HEK293 (cell line): ENCODE data around the gene TWF2.

ENCODE experiments used
- CTCF ChIA-PET: fragments of 350-600 bp; formaldehyde crosslinking; extraction: SDS; loops from one replicate; lab custom pipeline; 2021; ENCODE audit warnings: antibody characterized with exemption; lab: Yijun Ruan, JAX
- POLR2A ChIA-PET: fragments of 300-600 bp; formaldehyde crosslinking; extraction: SDS; loops from one replicate; lab custom pipeline; 2020; ENCODE audit warnings: antibody characterized with exemption, inconsistent platforms; lab: Yijun Ruan, JAX
- H3K27ac ChIP-seq: fragments of 200-500 bp; sonication (Bioruptor generic); 2 replicates; pipeline ENCODE4 v1.5.1; 2014; ENCODE audit warnings: low read depth, low read length, control low read depth, inconsistent platforms; ENCODE audit errors: extremely low read depth
- H3K36me3 ChIP-seq, 2 experiments: fragments of 200-500 bp in 1 of 2; sonication (Bioruptor generic) in 1 of 2; 1 replicate in 1 of 2; 2 replicates in 1 of 2; pipeline ENCODE4 v1.5.1; 2014 to 2017; ENCODE audit warnings: inconsistent platforms in 2 of 2, low read length in 2 of 2; ENCODE audit not compliant: control insufficient read depth in 2 of 2, insufficient read depth in 1 of 2
- H3K4me1 ChIP-seq: fragments of 200-500 bp; sonication (Bioruptor generic); 2 replicates; pipeline ENCODE4 v1.5.1; 2014; ENCODE audit warnings: mild to moderate bottlenecking, low read length, inconsistent platforms; ENCODE audit not compliant: control insufficient read depth, insufficient read depth
- H3K4me3 ChIP-seq: 2 replicates; pipeline ENCODE4 v1.5.1; 2011; ENCODE audit warnings: low read depth, mild to moderate bottlenecking, control low read depth, low read length, moderate library complexity
- H3K9me3 ChIP-seq: fragments of 200-500 bp; sonication (Bioruptor generic); 2 replicates; pipeline ENCODE4 v1.5.1; 2014; ENCODE audit warnings: low read depth, low read length, inconsistent platforms; ENCODE audit not compliant: control insufficient read depth, insufficient read depth
- BCL11A ChIP-seq: fragments of 450-650 bp; formaldehyde crosslinking; IDR thresholded peaks from 2 replicates; pipeline ENCODE4 v1.5.1; 2016; ENCODE audit warnings: low read depth, missing biosample characterization, missing genetic modification characterization
- GLI2 ChIP-seq: fragments of 450-650 bp; formaldehyde crosslinking; IDR thresholded peaks from 2 replicates; pipeline ENCODE4; 2017; ENCODE audit warnings: missing biosample characterization, missing genetic modification characterization, low read depth, borderline replicate concordance
- GLI4 ChIP-seq: fragments of 450-650 bp; formaldehyde crosslinking; IDR thresholded peaks from 2 replicates; pipeline ENCODE4 v1.5.1; 2016; ENCODE audit warnings: missing biosample characterization, missing genetic modification characterization
- GLIS2 ChIP-seq: fragments of 450-650 bp; formaldehyde crosslinking; IDR thresholded peaks from 2 replicates; pipeline ENCODE4 v1.5.1; 2016; ENCODE audit warnings: missing biosample characterization, missing genetic modification characterization
- HIC1 ChIP-seq: fragments of 450-650 bp; formaldehyde crosslinking; IDR thresholded peaks from 2 replicates; pipeline ENCODE4 v1.5.1; 2016; ENCODE audit warnings: missing biosample characterization, missing genetic modification characterization
- IKZF3 ChIP-seq: fragments of 450-650 bp; IDR thresholded peaks from 2 replicates; pipeline ENCODE4 v1.5.0; 2018; ENCODE audit warnings: missing biosample characterization, mild to moderate bottlenecking, missing genetic modification characterization, moderate library complexity
- PRDM1 ChIP-seq: fragments of 450-650 bp; formaldehyde crosslinking; IDR thresholded peaks from 2 replicates; pipeline ENCODE4; 2016; ENCODE audit warnings: missing biosample characterization, missing genetic modification characterization
- RBAK ChIP-seq: fragments of 450-650 bp; formaldehyde crosslinking; IDR thresholded peaks from 2 replicates; pipeline ENCODE4 v1.5.1; 2016; ENCODE audit warnings: missing biosample characterization, missing genetic modification characterization
- ZBTB1 ChIP-seq: fragments of 450-650 bp; formaldehyde crosslinking; IDR thresholded peaks from 2 replicates; pipeline ENCODE4 v1.5.1; 2016; ENCODE audit warnings: missing biosample characterization, missing genetic modification characterization
- ZBTB8A ChIP-seq: fragments of 450-650 bp; formaldehyde crosslinking; IDR thresholded peaks from 2 replicates; pipeline ENCODE4 v1.5.1; 2016; ENCODE audit warnings: missing biosample characterization, missing genetic modification characterization
- ZFP41 ChIP-seq: fragments of 450-650 bp; formaldehyde crosslinking; IDR thresholded peaks from 2 replicates; pipeline ENCODE4 v1.5.1; 2016; ENCODE audit warnings: missing biosample characterization, missing genetic modification characterization, borderline replicate concordance
- ZFP69B ChIP-seq: fragments of 450-650 bp; formaldehyde crosslinking; IDR thresholded peaks from 2 replicates; pipeline ENCODE4 v1.5.1; 2016; ENCODE audit warnings: missing biosample characterization, missing genetic modification characterization
- ZNF121 ChIP-seq: fragments of 450-650 bp; formaldehyde crosslinking; IDR thresholded peaks from 2 replicates; pipeline ENCODE4 v1.5.1; 2016; ENCODE audit warnings: missing biosample characterization, missing genetic modification characterization
- ZNF133 ChIP-seq: fragments of 450-650 bp; formaldehyde crosslinking; IDR thresholded peaks from 2 replicates; pipeline ENCODE4 v1.5.1; 2016; ENCODE audit warnings: missing biosample characterization, missing genetic modification characterization
- ZNF155 ChIP-seq: fragments of 450-650 bp; formaldehyde crosslinking; IDR thresholded peaks from 2 replicates; pipeline ENCODE4 v1.5.1; 2016; ENCODE audit warnings: missing biosample characterization, missing genetic modification characterization
- ZNF157 ChIP-seq: fragments of 450-650 bp; formaldehyde crosslinking; IDR thresholded peaks from 2 replicates; pipeline ENCODE4 v1.5.1; 2016; ENCODE audit warnings: missing biosample characterization, missing genetic modification characterization
- ZNF169 ChIP-seq: fragments of 450-650 bp; formaldehyde crosslinking; IDR thresholded peaks from 2 replicates; pipeline ENCODE4 v1.5.1; 2016; ENCODE audit warnings: missing biosample characterization, missing genetic modification characterization
- ZNF211 ChIP-seq: fragments of 450-650 bp; formaldehyde crosslinking; IDR thresholded peaks from 2 replicates; pipeline ENCODE4 v1.5.1; 2016; ENCODE audit warnings: low read depth, missing biosample characterization, missing genetic modification characterization
- ZNF274 ChIP-seq, 2 experiments: fragments of 200-500 bp in 1 of 2; fragments of 450-650 bp in 1 of 2; sonication (Bioruptor generic) in 1 of 2; formaldehyde crosslinking in 1 of 2; IDR thresholded peaks; 2 replicates each; pipeline versions ENCODE4 v1.5.1 to v1.6.1; 2014 to 2016; ENCODE audit warnings: borderline replicate concordance in 1 of 2, inconsistent platforms in 1 of 2, low read length in 1 of 2, missing biosample characterization in 1 of 2, missing genetic modification characterization in 1 of 2
- ZNF404 ChIP-seq: fragments of 450-650 bp; formaldehyde crosslinking; IDR thresholded peaks from 2 replicates; pipeline ENCODE4 v1.5.1; 2017; ENCODE audit warnings: missing biosample characterization, missing genetic modification characterization
- ZNF48 ChIP-seq: fragments of 450-650 bp; formaldehyde crosslinking; IDR thresholded peaks from 2 replicates; pipeline ENCODE4 v1.5.1; 2016; ENCODE audit warnings: missing biosample characterization, missing genetic modification characterization
- ZNF654 ChIP-seq: fragments of 450-650 bp; formaldehyde crosslinking; IDR thresholded peaks from 2 replicates; pipeline ENCODE4 v1.5.1; 2016; ENCODE audit warnings: low read depth, missing biosample characterization, missing genetic modification characterization
- ZNF677 ChIP-seq: fragments of 450-650 bp; IDR thresholded peaks from 2 replicates; pipeline ENCODE4 v1.5.0; 2018; ENCODE audit warnings: missing biosample characterization, mild to moderate bottlenecking, missing genetic modification characterization, moderate library complexity
- ZNF747 ChIP-seq: fragments of 450-650 bp; formaldehyde crosslinking; IDR thresholded peaks from 2 replicates; pipeline ENCODE4 v1.5.1; 2016; ENCODE audit warnings: missing biosample characterization, missing genetic modification characterization
- ZNF791 ChIP-seq: fragments of 450-650 bp; formaldehyde crosslinking; IDR thresholded peaks from 2 replicates; pipeline ENCODE4 v1.5.1; 2016; ENCODE audit warnings: missing biosample characterization, missing genetic modification characterization
- ZNF830 ChIP-seq: fragments of 450-650 bp; IDR thresholded peaks from 2 replicates; pipeline ENCODE4 v1.5.0; 2018; ENCODE audit warnings: missing biosample characterization, missing genetic modification characterization, low read depth, mild to moderate bottlenecking, moderate library complexity
- ZNF837 ChIP-seq: fragments of 450-650 bp; formaldehyde crosslinking; IDR thresholded peaks from 2 replicates; pipeline ENCODE4 v1.5.1; 2016; ENCODE audit warnings: missing biosample characterization, missing genetic modification characterization
- ZNF843 ChIP-seq: fragments of 450-650 bp; formaldehyde crosslinking; IDR thresholded peaks from 2 replicates; pipeline ENCODE4 v1.5.1; 2016; ENCODE audit warnings: missing biosample characterization, missing genetic modification characterization
- ZXDB ChIP-seq: fragments of 450-650 bp; formaldehyde crosslinking; IDR thresholded peaks from 2 replicates; pipeline ENCODE4 v1.5.1; 2016; ENCODE audit warnings: missing biosample characterization, missing genetic modification characterization

Gene TWF2

DNA sequence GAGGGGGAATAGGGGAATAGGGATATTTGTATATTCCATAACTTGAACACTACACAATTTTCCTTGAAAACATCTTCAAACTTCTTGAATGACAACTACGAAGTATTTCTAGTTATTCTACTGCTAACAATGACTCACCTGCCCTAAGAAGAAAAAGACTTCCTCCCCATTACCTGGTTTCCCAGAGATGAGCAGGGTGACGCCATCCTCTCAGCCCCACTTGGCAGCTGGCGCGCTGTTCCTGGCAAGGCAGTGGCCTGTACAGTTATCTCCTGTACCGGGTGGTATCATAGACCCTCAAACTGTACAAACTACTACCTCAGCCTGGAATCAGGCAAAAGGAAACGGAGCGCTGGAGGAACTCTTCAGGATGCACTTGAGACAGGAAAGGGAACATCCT is 29.1 kb upstream of the TWF2 start:
- TF ChIP-seq ZBTB8A (no peak), ZNF121 (no peak), ZFP69B (no peak), ZBTB1 (tag by site-specific recombination) (no peak), PRDM1 (tag by site-specific recombination) (no peak), ZNF791 (tag by site-specific recombination) (no peak), ZNF747 (tag by site-specific recombination) (no peak), ZNF157 (tag by site-specific recombination) (no peak), ZNF654 (tag by site-specific recombination) (no peak), GLIS2 (tag by site-specific recombination) (no peak), BCL11A (tag by site-specific recombination) (no peak), ZNF404 (tag by site-specific recombination) (no peak), GLI2 (no peak), ZNF677 (tag by site-specific recombination) (no peak), ZNF837 (no peak)
- Histone ChIP-seq H3K27ac (no peak overlapping the region), H3K9me3 (no peaks in the 10 kb centered on the region), H3K4me1 (no peaks in the 10 kb centered on the region), H3K4me3 (no peak overlapping the region), H3K36me3 (peaks cover 56 to 88% of the 10 kb centered on the region in 2 experiments)
- ChIA-PET POLR2A (no interaction called here), CTCF (interaction anchor here (1.2 kb wide), 1 partner anchor 48 kb away, joined by 3 read pairs; no protein-coding TSS in a partner anchor)

GRCh38 chr3:52265387-52265786 is 26.4 kb upstream of the TWF2 start:
- POLR2A ChIA-PET: interaction anchor here (0.7 kb wide), 1 partner anchor 16 kb away, joined by 5 read pairs; no protein-coding TSS in a partner anchor
- CTCF ChIA-PET: no interaction called here
- no peaks in the 10 kb centered on the region for H3K4me1 ChIP-seq
- TF ChIP-seq IKZF3 (tag by site-specific recombination): no peak
- TF ChIP-seq ZNF133 (tag by site-specific recombination): no peak
- TF ChIP-seq ZNF211 (tag by site-specific recombination): no peak
- no peak for TF ChIP-seq ZFP41 (tag by site-specific recombination)
- no peak for TF ChIP-seq ZNF274 (IDR thresholded peaks at IDR 0.05; ENCODE audit: low read length)
- TF ChIP-seq ZNF274 (tag by site-specific recombination; IDR thresholded peaks at IDR 0.05; ENCODE audit: borderline replicate concordance): no peak
- no peak for TF ChIP-seq ZNF843 (tag by site-specific recombination)
- no peak for TF ChIP-seq ZNF169 (tag by site-specific recombination)
- TF ChIP-seq GLI4 (tag by site-specific recombination): no peak
- no peak for TF ChIP-seq HIC1 (tag by site-specific recombination)
- TF ChIP-seq ZNF830: no peak
- no peak for TF ChIP-seq ZNF155 (tag by site-specific recombination)
- TF ChIP-seq ZXDB (tag by site-specific recombination): no peak
- TF ChIP-seq RBAK (tag by site-specific recombination): no peak
- TF ChIP-seq ZNF48 (tag by site-specific recombination): no peak
- TF ChIP-seq, all 188 proteins: peak for 0
- no peak overlapping the region for H3K4me3 ChIP-seq
- H3K9me3 ChIP-seq: no peaks in the 10 kb centered on the region
- H3K27ac ChIP-seq: no peak overlapping the region
- peaks cover 70 to 97% of the 10 kb centered on the region in 2 experiments for H3K36me3 ChIP-seq
